Stimulated activated CD8-positive, alpha-beta memory T cell treated with anti-CD3 and anti-CD28 coated beads, Interleukin-7, amount 100 ng/mL, for 4 hours (primary cell): ENCODE data around the gene AZU1.
A peak's percentile ranks its signal among the peaks of the same experiment; 100 is the strongest.

Experiments used
- DNase-seq, 2 donors: peaks; one replicate each; pipeline ENCODE4 v3.0.0-alpha.2; 2020; ENCODE audit warnings: low read depth in 2 of 2

AZU1 gene

GRCh38 chr19:797528-798414, 29.9 kb upstream of the AZU1 start:
- DNase-seq = peak; percentile 51 to 85

DNA sequence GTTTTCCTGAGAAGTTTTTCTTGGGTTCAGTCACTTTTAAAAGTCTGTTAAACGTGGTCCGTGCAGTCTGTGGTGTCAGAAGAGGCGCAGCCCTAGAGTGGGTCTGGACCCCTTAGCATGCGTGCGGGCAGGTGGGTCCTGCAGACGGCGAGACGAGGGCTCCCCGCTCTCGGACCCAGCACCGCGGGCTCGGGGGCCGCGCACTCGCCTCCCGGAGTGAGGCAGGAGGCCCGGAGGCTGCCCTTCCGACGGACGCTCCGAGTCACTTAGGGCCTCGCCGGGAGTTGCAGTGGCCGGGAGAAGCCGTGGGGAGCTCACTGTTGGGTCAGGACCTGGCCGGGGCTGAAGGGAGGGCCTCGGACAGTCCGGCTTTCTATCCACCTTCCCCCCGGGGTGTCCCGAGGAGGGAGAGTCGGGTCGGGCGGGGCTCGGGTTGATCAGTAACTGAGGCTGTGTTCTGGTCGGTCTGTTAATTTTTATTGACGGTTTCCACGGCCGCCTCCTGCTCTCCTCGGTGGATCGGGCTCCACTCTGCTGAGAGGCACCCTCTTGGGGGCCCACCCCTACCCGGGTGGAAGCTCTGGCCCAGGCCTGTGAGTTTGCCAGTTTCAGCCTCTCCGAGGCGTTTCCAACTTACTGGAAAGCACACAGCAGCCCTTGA, 29.1 kb upstream of the AZU1 start:
- no peak for DNase-seq

- DNase-seq = no peak
Measured at GRCh38 chr19:799076-799881, 28.4 kb upstream of the AZU1 start.

GRCh38 chr19:800360-801029, 27.1 kb upstream of the AZU1 start:
- DNase-seq = no peak

GRCh38 chr19:801030-801860, 26.4 kb upstream of the AZU1 start:
- DNase-seq = no peak

DNA sequence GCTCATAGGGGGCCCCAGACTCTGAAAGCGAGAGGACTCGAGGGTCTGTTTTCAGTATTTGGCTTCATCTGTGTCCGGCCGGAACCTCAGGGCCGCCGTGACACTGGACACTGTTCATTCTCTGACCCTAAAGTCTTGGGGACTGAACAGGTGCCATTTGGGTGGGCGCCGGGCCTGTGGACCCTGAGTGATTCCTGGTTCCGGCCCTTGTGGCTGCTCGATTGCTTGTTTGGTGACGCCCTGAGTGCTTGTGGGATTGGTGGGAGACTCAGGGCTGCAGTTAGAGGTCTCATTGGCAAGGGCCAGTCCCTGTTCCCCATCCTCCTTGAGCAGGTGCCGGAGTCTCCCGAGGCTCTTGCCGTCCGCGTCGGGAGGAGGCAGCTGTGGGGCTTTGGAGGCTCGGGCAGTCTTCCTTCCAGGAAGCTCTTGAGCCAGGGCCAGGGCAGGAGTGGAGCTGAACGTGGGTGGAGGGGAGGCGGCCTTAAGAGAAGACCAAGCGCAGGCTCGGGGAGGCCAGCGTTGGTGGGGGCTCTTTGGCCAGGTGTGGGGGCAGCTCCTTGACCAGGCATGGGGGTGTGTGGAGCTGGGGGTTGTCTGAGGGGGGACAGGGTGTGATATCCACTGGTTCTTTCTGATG, 25.7 kb upstream of the AZU1 start:
- DNase-seq = no peak

GRCh38 chr19:802498-803098, 25.0 kb upstream of the AZU1 start:
- no peak for DNase-seq

DNA sequence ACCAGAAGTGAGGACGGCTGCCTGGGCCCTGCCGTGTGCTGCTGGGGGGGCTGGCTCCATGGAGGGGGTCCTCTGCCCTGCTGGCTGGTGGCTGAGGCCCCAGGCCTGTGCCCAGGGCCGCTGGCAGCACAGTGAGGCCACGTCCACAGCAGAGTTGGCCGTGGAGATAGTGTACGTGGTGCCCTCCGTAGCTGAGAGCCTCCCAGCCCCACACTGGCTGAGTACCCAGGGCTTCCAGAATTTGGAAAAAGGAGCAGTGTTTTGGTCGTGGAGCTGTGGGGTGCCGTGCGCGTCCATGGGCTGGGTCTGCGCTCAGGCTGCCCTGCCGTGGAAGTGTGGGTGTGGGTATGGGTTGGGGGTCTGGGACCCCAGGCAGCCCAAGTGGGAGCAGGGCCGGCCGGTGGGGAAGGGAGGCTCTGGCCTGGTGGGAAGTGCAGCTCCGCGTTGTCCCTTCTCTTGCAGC, 24.5 kb upstream of the AZU1 start:
- no peak for DNase-seq

DNA sequence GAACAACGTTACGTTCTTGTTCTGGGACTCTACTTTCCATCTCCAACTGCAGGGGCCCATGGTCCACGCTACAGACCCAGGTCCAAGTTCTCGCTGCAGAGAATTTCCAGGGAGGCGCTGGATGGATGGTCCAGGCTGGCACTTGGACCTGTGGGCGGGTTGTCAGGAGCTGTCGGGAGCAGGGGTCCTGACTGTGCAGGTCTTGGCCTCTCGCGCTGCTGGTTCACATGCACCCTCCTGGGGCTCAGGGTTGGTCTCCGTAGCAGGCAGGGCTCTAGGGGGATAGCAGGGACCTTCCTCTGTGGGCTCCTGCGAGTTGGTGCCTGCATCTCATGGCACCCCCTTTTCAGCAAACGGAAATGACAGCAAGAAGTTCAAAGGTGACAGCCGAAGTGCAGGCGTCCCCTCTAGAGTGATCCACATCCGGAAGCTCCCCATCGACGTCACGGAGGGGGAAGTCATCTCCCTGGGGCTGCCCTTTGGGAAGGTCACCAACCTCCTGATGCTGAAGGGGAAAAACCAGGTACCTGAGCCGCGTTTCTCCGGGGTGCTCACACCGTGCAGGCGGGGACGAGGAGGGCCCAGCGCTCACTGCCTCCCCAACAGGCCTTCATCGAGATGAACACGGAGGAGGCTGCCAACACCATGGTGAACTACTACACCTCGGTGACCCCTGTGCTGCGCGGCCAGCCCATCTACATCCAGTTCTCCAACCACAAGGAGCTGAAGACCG, 23.8 kb upstream of the AZU1 start:
- no peak for DNase-seq

- DNase-seq = no peak
Measured at GRCh38 chr19:804419-805165, 23.0 kb upstream of the AZU1 start.

DNA sequence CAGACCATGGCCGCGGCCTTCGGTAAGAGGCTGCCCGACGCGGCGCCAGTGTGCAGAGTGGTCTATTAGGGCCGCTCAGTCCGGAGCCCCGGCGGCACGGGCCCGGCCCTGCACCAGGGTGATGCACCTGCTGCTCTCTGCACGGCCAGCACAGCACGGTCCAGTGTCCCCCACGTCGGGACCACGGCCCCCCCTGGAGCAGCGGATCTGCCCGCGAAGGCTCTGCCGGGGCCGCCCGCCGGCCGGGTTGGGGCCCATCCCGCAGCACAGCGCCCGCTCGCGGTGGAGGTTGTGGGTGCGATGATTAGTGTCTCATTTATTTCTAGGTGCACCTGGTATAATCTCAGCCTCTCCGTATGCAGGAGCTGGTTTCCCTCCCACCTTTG, 22.5 kb upstream of the AZU1 start:
- DNase-seq = no peak

- no peak for DNase-seq
Measured at GRCh38 chr19:805600-806550, 21.8 kb upstream of the AZU1 start.

DNA sequence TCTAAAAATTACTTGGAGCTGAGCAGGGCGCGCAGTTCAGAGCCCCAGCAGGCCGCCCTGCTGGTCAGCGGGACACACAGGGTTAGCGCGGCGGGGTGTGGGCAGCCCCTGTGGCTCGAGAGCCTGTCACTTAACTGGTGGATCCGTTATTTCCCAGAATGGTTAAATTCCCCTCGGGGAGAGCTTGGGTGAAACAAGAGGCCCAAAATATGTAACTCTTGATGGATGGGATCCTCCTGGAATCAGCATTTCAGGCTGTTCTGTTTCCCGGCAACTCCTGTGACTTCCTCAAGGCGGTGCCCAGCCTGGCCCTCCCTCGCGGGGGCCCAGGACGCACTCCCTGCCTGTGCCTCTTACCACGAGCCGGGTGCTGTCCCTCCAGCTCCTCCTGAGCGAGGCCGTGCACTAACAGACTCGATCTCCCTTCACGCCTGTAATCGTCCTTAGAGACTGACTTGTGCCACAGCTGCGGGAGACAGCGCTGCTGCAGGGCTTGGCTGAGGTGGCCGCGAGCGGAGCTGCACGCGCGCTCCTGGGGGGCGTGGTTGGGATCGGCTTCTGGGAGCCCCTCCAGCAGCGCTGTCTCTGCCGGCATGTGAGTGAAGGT, 20.7 kb upstream of the AZU1 start:
- no peak for DNase-seq

GRCh38 chr19:807627-808422, 19.8 kb upstream of the AZU1 start:
- no peak for DNase-seq

DNA sequence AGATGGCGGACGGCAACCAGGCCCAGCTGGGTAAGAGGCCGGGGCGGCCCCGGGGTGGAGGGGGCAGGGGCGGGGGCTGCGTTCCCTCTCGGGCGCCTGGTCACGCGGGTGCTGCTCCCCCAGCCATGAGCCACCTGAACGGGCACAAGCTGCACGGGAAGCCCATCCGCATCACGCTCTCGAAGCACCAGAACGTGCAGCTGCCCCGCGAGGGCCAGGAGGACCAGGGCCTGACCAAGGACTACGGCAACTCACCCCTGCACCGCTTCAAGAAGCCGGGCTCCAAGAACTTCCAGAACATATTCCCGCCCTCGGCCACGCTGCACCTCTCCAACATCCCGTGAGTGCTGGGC, 19.2 kb upstream of the AZU1 start:
- no peak for DNase-seq
